Endodermal cell (in vitro differentiated cells): Measurements from ENCODE around the gene KIFC3. TPM values are rescaled to one million over a fixed set of nuclear protein-coding genes. Genes with fewer than 3 reads are reported as not detected.

Experiments used
- DNase-seq: peaks from one replicate; pipeline ENCODE4 v3.0.0-alpha.2; 2017
- H3K27ac ChIP-seq: 2 replicates; pipeline ENCODE4 v1.5.1; 2013; ENCODE audit warnings: mild to moderate bottlenecking, low read depth, low read length, moderate library complexity
- H3K27me3 ChIP-seq: 2 replicates; pipeline ENCODE4 v1.6.1; 2013; ENCODE audit warnings: mild to moderate bottlenecking, low read length, moderate library complexity; ENCODE audit not compliant: insufficient read depth, control insufficient read depth, poor library complexity, severe bottlenecking
- H3K36me3 ChIP-seq: 2 replicates; pipeline ENCODE4 v1.7.0; 2013; ENCODE audit warnings: mild to moderate bottlenecking, low read length, moderate library complexity; ENCODE audit not compliant: control insufficient read depth, insufficient read depth
- H3K4me1 ChIP-seq: one replicate; pipeline ENCODE4 v1.7.0; 2013; ENCODE audit warnings: low read length; ENCODE audit not compliant: control insufficient read depth, insufficient read depth
- H3K4me3 ChIP-seq: 2 replicates; pipeline ENCODE4 v1.5.1; 2013; ENCODE audit warnings: mild to moderate bottlenecking, low read length, moderate library complexity
- H3K9ac ChIP-seq: 2 replicates; pipeline ENCODE4 v1.6.1; 2013; ENCODE audit warnings: mild to moderate bottlenecking, low read length, moderate library complexity; ENCODE audit not compliant: poor library complexity, severe bottlenecking; ENCODE audit errors: extremely low read depth
- H3K9me3 ChIP-seq: 2 replicates; pipeline ENCODE4 v1.6.1; 2013; ENCODE audit warnings: mild to moderate bottlenecking, low read length, moderate library complexity; ENCODE audit not compliant: control insufficient read depth
- H3K27ac Mint-ChIP-seq: 2 replicates; pipeline ENCODE4 v1.8.0; 2020; ENCODE audit warnings: mixed read lengths
- H3K27me3 Mint-ChIP-seq: 2 replicates; pipeline ENCODE4 v1.8.0; 2021; ENCODE audit warnings: mild to moderate bottlenecking, mixed read lengths; ENCODE audit not compliant: insufficient read depth
- H3K36me3 Mint-ChIP-seq: 2 replicates; pipeline ENCODE4 v1.8.0; 2020; ENCODE audit warnings: low read depth, mixed read lengths
- H3K4me1 Mint-ChIP-seq: 2 replicates; pipeline ENCODE4 v1.8.0; 2020; ENCODE audit warnings: mixed read lengths
- H3K4me3 Mint-ChIP-seq: 2 replicates; pipeline ENCODE4 v1.8.0; 2020; ENCODE audit warnings: mild to moderate bottlenecking, moderate library complexity, mixed read lengths
- H3K9me3 Mint-ChIP-seq: 2 replicates; pipeline ENCODE4 v1.8.0; 2020; ENCODE audit warnings: mild to moderate bottlenecking, mixed read lengths
- CTCF ChIP-seq: fragments of 200-600 bp; sonication (generic); conservative IDR thresholded peaks from 2 replicates; pipeline ENCODE4 v1.5.0; 2021; ENCODE audit warnings: antibody characterized with exemption, mild to moderate bottlenecking
- whole genome bisulfite sequencing, 2 experiments: methylation state at CpG; one replicate each; pipeline versions ENCODE4 v1.1.5 to v1.1.7; 2013; ENCODE audit warnings: missing lambda C conversion rate in 2 of 2, mixed read lengths in 1 of 2; ENCODE audit not compliant: insufficient coverage in 1 of 2, insufficient read length in 1 of 2; 5-methylcytosine and 5-hydroxymethylcytosine counted together
- total RNA-seq, 2 donors: library from RNA; stranded (reverse); fragmentation: NEBNext Ultra II Directional in 1 of 2; extraction: Animal tissue kit (Norgen Biotek cat#: 25700) in 1 of 2; gene quantifications; 2 replicates in 1 of 2; 3 replicates in 1 of 2; pipeline ENCODE4 v1.2.1, GENCODE V29; 2021

Gene KIFC3
- total RNA-seq, 2 donors from 2014 or later, result 39.2 to 39.3 TPM

- Histone ChIP-seq H3K9ac (no peak overlapping the region), H3K36me3 (peaks cover 75% of the 10 kb centered on the region), H3K27me3 (no peaks in the 10 kb centered on the region), H3K4me1 (peaks cover 24% of the 10 kb centered on the region), H3K4me3 (no peak overlapping the region), H3K27ac (no peak overlapping the region), H3K9me3 (no peaks in the 10 kb centered on the region)
- no peak for DNase-seq
- Mint-ChIP-seq H3K27me3 (no peaks in the 10 kb centered on the region), H3K9me3 (no peaks in the 10 kb centered on the region), H3K4me3 (no peak overlapping the region), H3K4me1 (peaks cover 21% of the 10 kb centered on the region), H3K27ac (no peak overlapping the region), H3K36me3 (peaks cover 14% of the 10 kb centered on the region)
- no peak for TF ChIP-seq CTCF
- WGBS, 2 experiments, result 92% methylated on average over 4 to 10 of the region's 11 CpGs
These were observed 28.5 kb downstream of the KIFC3 start for GRCh38 chr16:57773655-57774295.

- peaks cover 21% of the 10 kb centered on the region for H3K4me1 Mint-ChIP-seq
- H3K36me3 Mint-ChIP-seq, result peaks cover 13% of the 10 kb centered on the region
- no peak overlapping the region for H3K9ac ChIP-seq
- TF ChIP-seq CTCF, result no peak
- DNase-seq, result no peak
- H3K4me1 ChIP-seq, result peaks cover 24% of the 10 kb centered on the region
- H3K4me3 Mint-ChIP-seq, result no peak overlapping the region
- H3K27me3 ChIP-seq, result no peaks in the 10 kb centered on the region
- H3K9me3 ChIP-seq, result no peaks in the 10 kb centered on the region
- no peak overlapping the region for H3K4me3 ChIP-seq
- no peaks in the 10 kb centered on the region for H3K9me3 Mint-ChIP-seq
- H3K27ac ChIP-seq, result no peak overlapping the region
- WGBS, 2 experiments, result 89 to 90% methylated on average over 9 to 11 of the region's 11 CpGs
- H3K27ac Mint-ChIP-seq, result no peak overlapping the region
- peaks cover 75% of the 10 kb centered on the region for H3K36me3 ChIP-seq
- H3K27me3 Mint-ChIP-seq, result no peaks in the 10 kb centered on the region
These were observed 29.3 kb downstream of the KIFC3 start for GRCh38 chr16:57773019-57773418.

DNA sequence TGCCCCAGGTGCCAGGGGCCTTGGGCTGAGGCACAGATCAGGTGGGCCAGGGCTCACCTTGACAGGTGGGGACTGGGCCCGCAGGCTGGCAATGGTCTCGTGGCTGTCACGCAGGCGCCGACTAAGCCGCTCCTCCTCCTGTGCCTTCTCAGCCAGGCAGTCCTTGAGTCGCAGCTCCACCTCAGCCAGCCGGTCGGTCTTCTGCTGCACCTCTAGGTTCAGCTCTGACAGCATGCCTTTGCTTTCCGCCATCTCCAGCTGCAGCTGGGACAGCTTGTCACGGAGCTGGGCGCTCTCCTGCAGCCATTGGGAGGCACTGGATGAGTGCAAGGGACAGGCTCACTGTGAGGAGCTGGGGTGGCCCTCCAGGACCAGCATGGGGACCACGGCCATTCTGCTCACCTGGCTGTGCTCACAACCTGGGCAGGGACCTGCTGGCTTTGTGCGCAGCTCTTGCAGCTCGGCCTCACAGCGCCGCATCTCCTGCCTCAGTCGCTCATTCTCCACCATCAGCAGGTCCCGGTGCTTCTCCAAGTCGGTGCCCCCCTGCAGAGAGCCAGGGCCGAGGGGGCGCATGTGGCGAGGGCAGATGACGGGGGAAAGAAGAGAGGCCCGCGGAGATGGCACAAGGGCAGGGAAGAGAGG is 31.0 kb downstream of the KIFC3 start:
- peaks cover 24% of the 10 kb centered on the region for H3K36me3 Mint-ChIP-seq
- WGBS, 2 experiments, result 95 to 97% methylated on average over 17 to 26 of the region's 26 CpGs
- H3K4me3 Mint-ChIP-seq, result no peak overlapping the region
- Histone ChIP-seq H3K4me3 (no peak overlapping the region), H3K4me1 (peaks cover 19% of the 10 kb centered on the region), H3K9ac (no peak overlapping the region), H3K27ac (no peak overlapping the region), H3K36me3 (peaks cover 76% of the 10 kb centered on the region), H3K9me3 (no peaks in the 10 kb centered on the region), H3K27me3 (no peaks in the 10 kb centered on the region)
- no peaks in the 10 kb centered on the region for H3K9me3 Mint-ChIP-seq
- TF ChIP-seq CTCF, result no peak
- H3K4me1 Mint-ChIP-seq, result peaks cover 16% of the 10 kb centered on the region
- H3K27me3 Mint-ChIP-seq, result no peaks in the 10 kb centered on the region
- no peak for DNase-seq
- no peak overlapping the region for H3K27ac Mint-ChIP-seq
